Stimulated activated CD4-positive, alpha-beta T cell treated with anti-CD3 and anti-CD28 coated beads, TNF-alpha, amount 100 ng/mL, for 4 hours (primary cell): ENCODE measurements around the gene PITPNM3.

Experiments used
- DNase-seq, 3 experiments: peaks; one replicate each; pipeline ENCODE4 v3.0.0-alpha.2; 2020; ENCODE audit warnings: low read depth in 3 of 3

PITPNM3 gene

DNA sequence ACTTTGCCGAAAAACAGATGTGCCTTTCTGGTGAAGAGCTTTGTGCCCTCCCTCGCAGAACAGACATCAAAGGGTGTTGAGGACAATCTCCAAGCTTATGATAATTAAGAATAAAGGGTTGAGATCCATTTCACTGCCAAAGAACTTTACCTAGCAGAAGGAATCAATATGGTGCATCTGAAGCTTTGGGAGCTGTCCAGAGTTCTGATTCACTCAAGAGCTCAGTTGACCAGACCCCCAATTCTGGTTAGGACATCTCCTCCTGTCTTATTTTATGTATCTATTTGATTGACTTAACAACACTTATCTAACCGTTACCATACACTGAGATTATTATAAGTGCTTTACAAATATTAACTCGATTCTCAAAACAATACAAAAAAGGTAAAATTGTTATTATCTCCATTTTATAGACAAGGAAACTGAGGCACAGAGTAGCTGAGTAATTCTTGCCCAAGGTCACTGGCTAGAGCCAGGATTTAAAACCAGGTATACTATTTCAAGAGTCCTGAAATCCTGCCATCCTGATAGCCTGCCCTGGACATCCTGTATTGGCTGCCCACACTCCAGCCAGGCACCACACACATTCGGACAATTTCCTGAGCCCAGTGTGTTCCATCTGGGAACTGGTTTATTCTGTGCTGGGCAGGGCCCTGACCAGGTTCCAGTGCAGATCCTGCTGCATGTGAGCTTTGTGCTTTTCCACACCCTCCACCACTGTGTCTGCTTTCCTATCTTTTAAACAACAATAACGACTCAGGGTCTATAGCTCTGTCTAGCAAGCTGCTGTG, 29.8 kb downstream of the PITPNM3 start:
- no peak for DNase-seq

DNA sequence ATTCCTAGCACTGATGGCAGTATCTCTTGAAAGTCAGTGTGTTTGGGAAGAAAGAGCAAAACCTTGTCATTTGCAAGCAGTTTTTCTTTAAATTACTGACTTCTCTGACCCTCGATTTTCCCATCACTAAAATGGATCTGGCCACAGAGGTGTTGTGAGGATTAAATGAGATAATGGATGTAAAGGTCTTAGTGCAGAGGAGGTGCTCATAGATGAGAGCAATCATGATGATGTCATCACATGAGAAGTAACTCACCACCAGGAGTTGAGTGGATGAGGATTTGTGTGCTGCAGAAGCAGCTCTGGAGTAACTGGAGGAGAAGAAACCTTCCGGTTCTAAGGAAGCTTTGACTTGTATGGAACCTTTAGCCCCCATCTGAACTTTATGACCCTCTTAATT, 30.6 kb downstream of the PITPNM3 start:
- no peak for DNase-seq

DNA sequence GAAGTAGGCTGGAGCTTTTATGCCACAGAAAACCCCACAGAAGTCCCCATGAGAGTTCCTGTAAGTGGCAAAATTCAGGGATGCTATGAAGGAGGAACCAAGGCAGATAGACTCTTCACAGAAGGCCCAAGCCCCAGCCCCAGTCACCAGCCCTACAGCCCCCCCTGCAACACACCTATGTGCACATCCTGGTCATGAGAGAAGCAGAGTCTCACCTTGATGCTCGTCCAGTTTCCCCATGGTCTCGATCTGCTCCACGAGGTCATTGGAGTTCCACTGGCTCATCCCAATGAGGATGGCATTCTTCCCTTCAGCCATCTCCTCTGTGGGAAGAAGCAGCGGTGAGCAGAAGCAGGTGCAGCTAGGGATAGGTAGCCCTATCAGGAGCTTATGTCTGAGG, 31.2 kb downstream of the PITPNM3 start:
- no peak for DNase-seq

DNA sequence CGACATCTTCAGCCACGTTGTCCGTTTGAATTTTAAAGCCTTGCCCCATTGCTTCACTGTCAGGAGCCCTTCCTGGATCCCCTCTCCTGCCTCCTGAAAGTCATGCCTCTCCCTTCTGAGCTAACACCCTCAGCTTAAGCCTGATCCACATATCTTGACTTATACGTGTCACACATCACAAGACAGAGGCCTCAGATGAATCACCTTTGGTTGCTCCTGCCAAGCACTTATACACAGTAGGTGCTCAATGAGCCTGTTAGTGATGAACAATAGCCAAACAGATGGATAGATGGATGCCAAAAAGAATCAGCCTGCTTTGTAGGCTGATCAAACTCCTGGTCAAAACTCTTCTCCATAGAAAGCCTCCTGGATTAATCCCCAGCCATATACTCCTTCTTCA, 31.8 kb downstream of the PITPNM3 start:
- no peak for DNase-seq

DNA sequence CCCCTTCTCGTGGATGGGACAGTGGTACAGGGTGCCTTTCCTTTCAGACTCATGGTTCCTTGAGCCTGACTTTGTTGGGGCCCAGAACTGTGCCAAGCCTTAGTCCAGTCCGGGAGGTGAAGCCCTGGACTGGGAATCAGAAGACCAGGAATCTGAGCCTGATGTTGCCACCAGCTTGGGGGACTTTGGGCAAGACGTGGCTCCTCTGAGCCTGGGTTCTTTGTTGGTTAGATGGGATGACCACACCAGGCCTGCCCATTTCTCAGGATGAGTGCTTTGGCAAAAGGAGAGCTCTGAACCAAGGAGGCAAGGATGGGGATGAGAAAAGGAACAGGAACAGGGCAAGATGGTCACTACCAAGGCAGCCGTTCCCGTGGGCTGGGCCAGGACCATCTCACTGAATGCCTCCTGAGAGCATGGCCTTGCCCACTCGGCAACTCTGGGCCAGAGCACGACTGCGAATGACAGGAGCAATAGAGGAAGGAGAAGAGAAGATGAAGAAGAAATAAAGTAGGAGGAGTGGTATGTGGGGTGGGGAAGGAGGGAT, 32.5 kb downstream of the PITPNM3 start:
- DNase-seq, result no peak

DNA sequence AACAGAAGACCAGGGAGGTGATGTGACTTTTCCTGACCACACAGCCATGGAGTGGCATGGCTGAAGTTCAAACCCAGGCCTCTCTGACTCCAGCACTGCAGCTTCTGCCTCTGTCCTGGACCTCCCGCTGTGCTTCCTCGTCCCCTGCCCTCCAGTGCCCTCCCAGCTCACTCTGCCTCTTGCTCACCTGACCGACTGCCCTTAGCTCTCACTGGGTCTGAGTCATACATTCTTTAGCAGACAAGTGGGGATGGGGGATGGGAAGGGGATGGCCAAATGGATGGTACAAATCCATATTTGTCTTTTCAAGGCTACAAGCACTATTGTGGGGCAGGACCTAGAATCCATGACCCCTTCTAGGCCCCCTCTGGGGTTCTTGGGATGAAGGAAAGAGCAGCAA, 33.0 kb downstream of the PITPNM3 start:
- DNase-seq, result no peak

DNA sequence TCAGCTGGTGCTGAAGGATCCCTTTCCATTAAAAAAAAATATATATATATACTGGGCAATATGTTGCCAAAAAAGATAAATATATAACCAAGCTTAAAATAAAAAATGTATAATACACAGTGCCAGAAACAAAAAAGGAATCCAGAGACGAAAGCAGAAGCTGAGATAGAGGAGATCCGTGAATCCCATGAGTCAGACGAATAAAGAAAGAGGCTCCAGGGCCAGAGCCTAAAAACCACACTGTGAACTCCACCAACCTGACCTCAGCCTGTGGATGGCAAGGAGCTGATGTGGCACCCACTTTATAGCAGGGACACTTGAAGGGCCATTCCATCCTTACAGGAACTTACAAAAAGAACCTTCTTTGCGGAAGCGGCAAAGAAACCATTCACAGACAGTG, 34.8 kb downstream of the PITPNM3 start:
- no peak for DNase-seq

DNA sequence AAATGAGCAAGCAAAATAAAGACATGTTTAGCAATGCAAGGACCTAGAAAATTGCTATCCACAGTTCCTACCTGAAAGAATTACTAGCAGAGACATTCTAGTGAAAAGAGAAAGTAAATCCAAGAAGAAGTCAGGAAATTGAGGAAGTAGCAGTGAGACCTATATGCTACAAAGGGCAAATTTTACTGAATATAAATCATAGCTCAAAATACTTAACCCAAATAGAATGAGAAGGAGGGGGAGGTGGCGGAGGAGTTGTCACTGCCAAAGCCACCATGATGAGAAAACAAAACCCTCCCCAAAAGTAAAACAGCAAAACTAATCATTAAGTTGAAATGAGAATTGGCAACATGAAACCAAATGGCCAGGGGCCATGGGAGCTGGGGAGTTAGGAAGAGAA, 39.3 kb downstream of the PITPNM3 start:
- DNase-seq, result no peak

DNA sequence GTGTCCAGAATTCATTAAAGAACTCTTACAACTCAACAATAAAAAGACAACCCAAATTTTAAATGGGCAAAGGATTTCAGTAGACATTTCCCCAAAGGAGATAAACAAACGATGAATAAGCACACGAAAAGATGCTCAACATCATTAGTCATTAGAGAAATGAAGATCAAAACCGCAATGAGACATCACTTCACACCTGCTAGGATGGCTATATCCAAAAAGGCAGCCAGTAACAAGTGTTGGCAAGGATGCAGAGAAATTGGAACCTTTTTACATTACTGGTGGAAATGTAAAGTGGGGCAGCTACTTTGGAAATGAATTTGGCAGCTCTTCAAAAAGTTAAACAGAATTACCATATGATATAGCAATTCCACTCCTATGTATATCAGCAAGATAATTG, 42.0 kb downstream of the PITPNM3 start:
- DNase-seq, result no peak

DNA sequence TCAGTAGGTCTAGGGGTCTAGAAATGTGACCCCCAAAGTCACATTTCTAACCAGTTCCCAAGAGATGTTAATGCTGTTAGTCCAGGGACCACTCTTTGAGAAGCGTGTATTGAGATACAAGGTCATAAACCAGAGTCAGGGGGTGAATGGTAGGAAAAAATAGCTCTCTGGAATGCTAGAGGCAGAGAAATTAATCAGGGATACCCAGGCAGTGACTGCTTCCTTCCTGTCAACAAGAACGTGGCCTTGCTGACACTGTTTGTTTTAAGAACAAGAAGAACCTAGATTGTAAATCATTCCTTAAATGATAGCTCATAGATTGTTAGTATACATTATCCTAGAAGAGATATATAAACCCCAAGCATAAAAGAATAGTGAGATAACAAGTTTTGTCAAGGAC, 43.8 kb downstream of the PITPNM3 start:
- DNase-seq, result no peak

DNA sequence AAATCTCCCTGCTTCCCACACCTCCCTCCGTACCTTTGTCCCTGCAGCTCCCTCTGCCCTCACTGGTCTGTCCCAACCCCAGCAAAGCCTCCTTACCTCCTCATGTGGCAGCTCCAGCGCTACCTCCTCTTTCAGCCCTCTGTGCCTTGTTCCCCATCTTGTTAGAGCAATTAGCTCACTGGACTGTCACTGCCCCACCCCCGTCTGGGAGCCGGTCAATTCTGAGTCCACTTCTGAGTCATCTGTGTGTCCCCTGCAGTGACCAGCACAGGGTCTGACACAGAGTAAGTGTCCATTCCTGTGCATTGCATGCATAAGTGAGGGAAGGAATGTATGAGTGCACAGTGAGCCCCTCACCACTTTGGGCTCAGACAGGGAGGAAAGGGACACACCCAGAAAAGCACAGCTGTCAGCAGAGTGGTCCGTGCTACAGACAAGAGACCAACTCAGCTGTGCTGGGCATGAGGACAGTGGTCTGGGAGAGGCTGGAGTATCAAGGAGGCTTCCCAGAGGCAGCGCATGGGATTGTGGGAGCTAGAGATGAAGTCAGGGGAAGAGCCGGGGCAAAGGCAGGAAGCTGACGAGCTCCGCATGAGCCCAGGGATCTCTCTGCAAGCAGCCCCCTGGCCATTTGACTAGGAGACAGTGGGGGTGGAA, 45.9 kb downstream of the PITPNM3 start:
- DNase-seq, result no peak

DNA sequence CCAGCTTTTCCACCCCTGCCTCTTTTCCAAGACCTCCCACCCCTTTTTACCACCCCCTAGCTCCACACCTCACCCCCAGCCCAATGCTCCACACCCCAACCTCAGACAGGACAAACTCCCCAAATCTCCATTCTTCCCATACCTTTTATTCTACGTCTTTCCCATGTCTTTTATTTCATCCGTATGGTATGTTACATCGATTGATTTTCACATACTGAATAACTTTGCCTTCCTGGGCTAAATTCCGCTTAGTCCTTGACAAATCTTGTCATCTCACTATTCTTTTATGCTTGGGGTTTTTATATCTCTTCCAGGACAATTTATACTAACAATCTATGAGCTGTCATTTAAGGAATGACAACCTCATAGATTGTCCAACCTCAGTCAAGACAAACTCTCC, 46.4 kb downstream of the PITPNM3 start:
- DNase-seq, result no peak

DNA sequence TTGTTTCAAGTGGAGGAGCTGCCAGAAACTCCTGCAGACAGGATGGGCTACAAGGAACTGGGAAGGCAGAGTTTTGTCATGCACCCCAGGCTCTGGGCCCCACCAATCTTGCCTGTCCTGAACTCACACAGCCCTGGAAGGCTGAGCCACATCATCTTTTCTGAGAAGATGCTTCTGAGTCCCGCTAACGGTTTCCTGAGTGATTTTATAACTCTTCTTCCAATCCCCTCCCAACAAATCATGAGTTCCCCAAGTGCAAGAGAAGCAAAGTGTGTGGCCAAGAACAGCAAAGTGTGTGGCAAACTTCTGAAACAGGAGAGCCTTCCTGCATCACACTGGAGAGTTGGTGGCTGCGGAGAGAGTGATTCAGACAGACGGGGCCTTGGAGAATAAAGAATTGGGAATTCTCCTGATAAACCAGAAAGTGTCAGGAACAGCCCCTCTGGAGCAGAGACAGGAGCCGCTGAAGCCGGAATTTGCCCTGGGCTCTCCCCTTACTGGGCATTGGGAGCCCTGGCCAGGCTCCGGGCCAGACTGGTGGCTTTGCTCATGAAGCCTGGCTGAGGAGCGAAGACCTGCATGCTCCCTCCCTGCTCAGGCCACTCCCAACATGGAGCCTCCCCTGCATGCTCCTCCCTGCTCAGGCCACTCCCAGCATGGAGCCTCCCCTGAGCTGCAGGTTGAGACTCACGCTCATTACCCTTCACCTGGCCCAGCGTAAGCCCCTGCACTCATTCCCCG, 47.2 kb downstream of the PITPNM3 start:
- DNase-seq, result no peak

DNA sequence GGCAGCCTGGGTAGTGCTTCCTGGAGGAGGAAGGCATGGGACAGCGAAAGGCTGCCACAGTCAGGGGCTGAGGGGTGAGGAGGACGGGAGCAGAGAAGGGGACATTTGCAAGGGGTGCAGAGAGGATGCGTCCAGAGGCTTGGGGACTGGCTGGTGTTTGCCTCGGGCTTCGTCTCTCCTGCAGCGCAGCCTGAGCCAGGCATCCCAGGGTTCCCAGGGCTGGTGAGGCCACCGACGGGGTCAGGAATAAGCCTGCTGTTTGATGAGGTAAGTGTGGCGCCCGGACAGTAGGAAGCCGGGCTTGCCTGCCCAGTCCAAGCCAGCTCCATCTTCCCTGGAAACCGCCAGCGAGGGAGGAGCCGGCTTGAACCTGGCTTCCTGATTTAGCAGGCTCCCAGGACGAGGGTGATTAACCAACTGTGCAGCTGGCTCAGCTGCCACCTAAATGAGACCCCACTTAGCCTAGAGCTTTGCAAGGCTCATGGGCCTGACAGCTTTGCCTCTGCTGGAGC, 47.8 kb downstream of the PITPNM3 start:
- DNase-seq, result no peak

DNA sequence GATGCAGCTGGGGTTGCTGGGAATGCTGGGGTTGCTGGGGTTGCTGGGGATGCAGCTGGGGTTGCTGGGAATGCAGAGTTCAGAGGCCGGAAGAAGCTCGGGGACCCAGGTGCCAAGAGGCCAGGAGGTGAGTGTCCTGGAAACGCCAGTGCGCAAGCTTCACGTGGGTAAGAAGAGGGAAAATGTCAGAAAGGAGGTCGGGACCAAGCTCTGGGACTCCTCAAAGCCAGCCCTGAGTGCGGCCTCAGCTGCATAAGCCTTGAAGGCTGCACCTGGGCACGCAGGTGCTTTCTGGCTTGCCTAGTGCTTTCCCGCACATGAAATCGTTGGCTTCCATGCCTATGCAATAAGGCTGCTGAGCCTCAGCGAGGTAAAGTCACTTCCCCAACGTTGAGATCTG, 48.3 kb downstream of the PITPNM3 start:
- DNase-seq, result no peak

DNA sequence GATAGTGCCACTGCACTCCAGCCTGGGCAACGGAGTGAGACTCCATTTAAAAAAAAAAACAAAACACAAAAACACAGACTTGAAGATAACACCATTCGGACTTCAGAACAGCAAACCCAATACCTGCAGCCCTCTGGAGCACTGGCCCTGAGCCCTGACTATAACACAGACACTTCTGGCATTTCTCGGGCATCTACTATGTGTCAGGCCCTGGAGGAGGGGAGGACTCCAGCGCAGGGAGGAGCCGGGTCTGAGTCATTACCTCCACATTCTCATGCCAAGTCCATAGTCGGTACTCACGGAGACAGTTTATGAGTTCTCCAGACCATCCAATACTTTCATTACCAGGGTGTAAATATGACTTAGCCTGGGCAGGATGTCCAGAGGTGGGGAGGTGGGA, 48.8 kb downstream of the PITPNM3 start:
- DNase-seq, result no peak

DNA sequence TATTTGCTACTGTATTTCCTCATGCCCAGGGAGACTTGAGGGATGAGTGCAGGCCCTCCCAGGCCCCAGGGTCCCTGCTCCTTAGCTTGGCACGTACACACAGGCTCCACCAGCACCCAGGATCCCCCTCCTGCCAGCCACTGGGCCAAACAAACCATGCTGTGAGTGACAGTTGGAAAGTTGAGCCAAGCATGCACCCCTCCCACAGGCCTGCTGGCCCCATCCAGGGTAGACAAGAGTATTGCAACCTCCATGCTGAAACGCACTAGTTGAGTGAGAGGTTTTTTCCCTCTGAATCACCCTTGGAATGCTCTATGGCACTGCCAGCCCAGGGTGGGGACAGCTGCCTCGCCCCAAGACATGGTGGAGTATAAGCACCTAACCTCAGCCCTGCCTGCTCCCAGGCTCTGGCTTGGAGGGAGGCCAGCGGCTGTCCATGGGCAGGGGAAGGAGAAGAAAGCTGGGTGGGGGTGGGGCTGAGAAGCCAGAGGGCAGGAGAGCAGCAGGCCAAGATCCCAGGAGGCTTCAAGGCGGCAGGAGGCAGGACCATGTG, 49.6 kb downstream of the PITPNM3 start:
- no peak for DNase-seq

DNA sequence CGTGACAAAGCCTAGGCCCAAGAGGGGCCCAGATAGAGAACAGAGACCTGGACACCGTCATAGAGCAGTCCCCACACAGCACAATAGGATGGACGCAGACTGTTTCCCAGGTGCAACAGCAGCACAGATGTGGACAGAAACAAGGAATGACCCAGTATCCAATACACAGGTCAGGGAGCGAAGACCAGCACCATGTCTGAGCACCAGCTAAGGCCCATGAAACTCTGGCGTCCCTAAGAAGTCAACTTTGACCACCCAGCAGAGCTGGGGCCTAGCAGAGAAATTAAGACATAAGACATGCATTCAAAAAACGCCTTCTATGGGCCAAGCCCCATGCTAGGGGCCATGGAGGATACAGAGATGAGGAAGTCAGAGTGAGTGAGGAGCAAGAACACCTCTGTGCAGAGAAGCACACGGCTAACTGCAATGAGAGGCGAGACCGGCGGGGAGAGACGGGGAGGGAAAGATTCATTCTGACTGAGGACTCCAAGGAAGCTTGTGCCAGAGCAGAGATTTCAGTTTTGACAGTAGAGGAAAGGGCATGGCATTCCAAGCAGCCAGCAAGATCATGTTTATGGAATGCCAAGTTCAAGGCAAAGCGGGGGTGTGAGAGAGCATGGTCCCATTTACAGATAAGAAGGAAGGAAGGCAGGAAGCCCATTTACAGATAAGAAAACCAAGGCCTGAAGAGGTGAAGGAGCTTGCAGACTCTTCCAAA, 50.8 kb downstream of the PITPNM3 start:
- no peak for DNase-seq

DNA sequence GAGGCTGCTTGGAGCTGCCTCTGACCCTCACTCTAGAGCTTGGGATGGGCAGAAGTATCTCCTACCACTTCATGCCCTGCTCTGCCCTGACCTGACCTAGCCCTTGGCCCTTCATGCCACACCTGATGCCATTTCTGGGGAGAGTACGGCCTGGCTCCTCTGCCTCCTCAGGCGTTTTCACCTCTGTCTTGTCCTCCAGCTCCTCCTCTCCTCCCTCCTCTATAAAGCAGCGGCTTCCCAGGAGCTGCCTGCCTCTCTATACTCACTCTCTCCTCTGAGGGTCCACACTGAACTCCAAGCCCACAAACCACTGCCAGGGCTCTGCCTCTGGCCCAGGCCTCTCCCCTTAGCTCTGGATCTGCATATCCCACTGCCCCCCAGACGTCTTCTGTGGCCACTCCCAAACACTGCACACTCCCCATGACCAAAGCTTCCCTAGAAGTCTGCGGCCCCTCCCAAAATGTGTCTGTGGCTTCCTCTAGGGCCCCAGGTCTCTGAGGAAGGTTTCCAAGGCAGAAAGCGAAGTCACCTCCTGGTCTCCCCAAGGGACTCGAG, 52.6 kb downstream of the PITPNM3 start:
- DNase-seq, result no peak

DNA sequence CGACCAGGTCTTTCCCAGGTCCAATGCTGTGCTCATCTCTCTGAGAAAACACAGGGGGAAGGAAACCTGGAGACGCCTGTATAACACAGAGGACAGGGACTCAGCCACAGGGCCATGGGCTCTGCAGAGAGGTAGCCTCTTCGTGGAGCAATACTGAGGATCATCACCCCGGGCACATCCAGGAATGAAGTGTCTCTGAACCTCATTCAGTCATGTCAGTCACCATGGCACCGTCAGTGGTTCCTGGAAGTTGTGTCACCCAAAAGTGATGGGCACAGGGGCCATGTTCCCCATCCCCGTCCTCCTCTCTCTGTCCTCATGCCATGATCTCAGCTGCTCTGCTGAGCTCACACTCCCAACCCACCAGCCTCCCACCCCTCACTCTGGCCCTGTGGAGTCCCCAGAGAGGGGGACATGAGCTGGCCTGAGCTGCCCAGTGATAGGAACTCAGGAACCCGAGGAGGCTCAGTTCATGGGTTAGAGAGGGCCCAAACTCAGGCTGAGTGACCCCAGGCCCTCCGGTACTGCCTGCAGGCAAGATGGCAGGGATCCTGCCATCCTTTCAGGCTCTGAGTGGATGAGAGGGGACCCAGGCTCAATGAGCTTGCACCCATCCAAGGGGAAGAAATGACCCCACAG, 53.4 kb downstream of the PITPNM3 start:
- DNase-seq, result no peak

DNA sequence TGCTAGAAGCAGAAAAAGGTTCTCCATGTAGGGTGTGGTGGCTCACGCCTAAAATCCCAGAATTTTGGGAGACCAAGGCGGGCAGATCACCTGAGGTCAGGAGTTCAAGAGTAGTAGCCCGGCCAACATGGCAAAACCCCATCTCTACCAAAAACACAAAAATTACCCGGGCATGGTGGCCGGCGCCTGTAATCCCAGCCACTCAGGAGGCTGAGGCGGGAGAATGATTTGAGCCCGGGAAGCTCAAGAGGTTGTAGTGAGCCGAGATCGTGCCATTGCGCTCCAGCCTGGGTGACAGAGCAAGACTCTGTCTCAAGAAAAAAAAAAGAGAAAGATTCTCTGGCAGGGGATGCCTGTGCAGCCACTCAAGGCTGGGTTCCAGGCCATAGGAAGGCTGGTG, 54.2 kb downstream of the PITPNM3 start:
- no peak for DNase-seq
